Caco-2 (cell line): ENCODE results near the gene GABRB1. TPM values are rescaled to one million over a fixed set of nuclear protein-coding genes. Genes with fewer than 3 reads are reported as not detected.

Experiments used
- BruUV-seq: library from RNA; stranded (reverse); fragments of 400-500 nt; replicated peaks from 2 replicates; lab custom pipeline; 2021; lab: Mats Ljungman, UMichigan
- CTCF ChIA-PET: fragments of 300-600 bp; sonication (Branson Sonifier 250); formaldehyde crosslinking; loops from one replicate; lab custom pipeline; 2022; ENCODE audit warnings: antibody characterized with exemption; lab: Charles Lee
- POLR2A ChIA-PET: fragments of 300-600 bp; sonication (Branson Sonifier 250); formaldehyde crosslinking; loops from one replicate; lab custom pipeline; 2022; ENCODE audit warnings: antibody characterized with exemption; lab: Charles Lee
- DNase-seq, 2 experiments: peaks; one replicate each; pipeline versions ENCODE4 v3.0.0 to v3.0.0-alpha.2; 2020 to 2022
- H3K27me3 ChIP-seq: replicated peaks from 2 replicates; pipeline ENCODE4 v1.6.0; 2011; ENCODE audit warnings: low read length; ENCODE audit not compliant: control insufficient read depth, insufficient read depth
- H3K36me3 ChIP-seq: 2 replicates; pipeline ENCODE4 v1.5.1; 2011; ENCODE audit warnings: low read length; ENCODE audit not compliant: control insufficient read depth, insufficient read depth
- H3K4me1 ChIP-seq: fragments of 250-450 bp; sonication (Bioruptor Pico); 2 replicates; pipeline ENCODE4 v1.5.1; 2020; ENCODE audit warnings: mild to moderate bottlenecking
- H3K4me3 ChIP-seq: 2 replicates; pipeline ENCODE4 v1.5.1; 2011; ENCODE audit warnings: low read depth, mild to moderate bottlenecking, control low read depth, low read length
- H3K9me3 ChIP-seq: fragments of 250-450 bp; sonication (Bioruptor Pico); 2 replicates; pipeline ENCODE4 v1.5.1; 2020; ENCODE audit warnings: mild to moderate bottlenecking, moderate library complexity
- H3K27ac Mint-ChIP-seq: one replicate; pipeline ENCODE4 v1.8.0; 2022; ENCODE audit warnings: mixed read lengths; ENCODE audit not compliant: unreplicated experiment
- H3K27me3 Mint-ChIP-seq: one replicate; pipeline ENCODE4 v1.8.0; 2022; ENCODE audit warnings: mixed read lengths; ENCODE audit not compliant: insufficient read depth, unreplicated experiment
- H3K36me3 Mint-ChIP-seq: one replicate; pipeline ENCODE4 v1.8.0; 2022; ENCODE audit warnings: mild to moderate bottlenecking, mixed read lengths; ENCODE audit not compliant: insufficient read depth, unreplicated experiment
- H3K4me1 Mint-ChIP-seq: one replicate; pipeline ENCODE4 v1.8.0; 2022; ENCODE audit warnings: low read depth, mixed read lengths; ENCODE audit not compliant: unreplicated experiment
- H3K4me3 Mint-ChIP-seq: one replicate; pipeline ENCODE4 v1.8.0; 2022; ENCODE audit warnings: mild to moderate bottlenecking, moderate library complexity, mixed read lengths; ENCODE audit not compliant: unreplicated experiment
- H3K9me3 Mint-ChIP-seq: one replicate; pipeline ENCODE4 v1.8.0; 2022; ENCODE audit warnings: mixed read lengths; ENCODE audit not compliant: unreplicated experiment
- intact Hi-C: fragments of 100-400 bp; cut with micrococcal nuclease; formaldehyde crosslinking; loops from one replicate; pipeline ENCODE4 v1.10.0; 2022; ENCODE audit not compliant: unreplicated experiment
- total RNA-seq: library from RNA; stranded (reverse); gene quantifications from 2 replicates; pipeline ENCODE4 v1.2.3, GENCODE V29; 2022
- TF ChIP-seq, protein P1 (sequence below), 2 experiments: fragments of 200-600 bp in 1 of 2; IDR thresholded peaks; 1 replicate in 1 of 2; 2 replicates in 1 of 2; pipeline versions ENCODE4 v1.5.1 to v1.8.0; 2011 to 2022; ENCODE audit warnings: antibody characterized with exemption in 1 of 2, control low read depth in 1 of 2, inconsistent platforms in 1 of 2, low read depth in 1 of 2, low read length in 1 of 2, mild to moderate bottlenecking in 1 of 2, moderate library complexity in 1 of 2; ENCODE audit not compliant: insufficient read depth in 1 of 2, severe bottlenecking in 1 of 2, unreplicated experiment in 1 of 2

Gene GABRB1
- total RNA-seq, 1 experiment from 2014 or later = 10.3 TPM

DNA sequence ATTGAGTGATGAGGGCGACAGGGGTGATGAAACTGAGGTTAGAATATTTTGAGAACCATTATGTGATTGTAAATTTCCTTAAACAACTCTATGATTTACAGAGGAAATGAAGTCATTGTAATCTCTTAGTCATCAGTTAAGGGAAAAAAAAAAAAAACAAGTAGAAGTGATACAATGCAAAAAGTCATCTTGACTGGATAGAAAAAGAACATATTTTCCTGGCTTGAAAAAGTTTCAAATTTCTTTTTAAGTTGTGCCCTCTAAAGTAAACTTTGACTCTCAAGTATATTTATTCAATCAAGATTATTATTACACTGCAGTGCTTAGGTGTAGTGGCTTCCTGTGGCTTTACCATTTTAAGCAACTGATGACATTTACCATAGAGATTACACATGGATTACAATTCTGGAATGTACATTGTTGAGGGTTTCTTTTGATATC is 40.6 kb downstream of the GABRB1 start:
- Mint-ChIP-seq H3K4me3 (no peak overlapping the region), H3K27ac (no peak overlapping the region), H3K27me3 (no peaks in the 10 kb centered on the region), H3K4me1 (no peaks in the 10 kb centered on the region), H3K9me3 (no peaks in the 10 kb centered on the region), H3K36me3 (no peaks in the 10 kb centered on the region)
- intact Hi-C loops = no loop called here
- no peaks in the 10 kb centered on the region for H3K36me3 ChIP-seq
- H3K4me1 ChIP-seq = no peaks in the 10 kb centered on the region
- BruUV-seq = no TSS peak
- TF ChIP-seq, protein P1, sequence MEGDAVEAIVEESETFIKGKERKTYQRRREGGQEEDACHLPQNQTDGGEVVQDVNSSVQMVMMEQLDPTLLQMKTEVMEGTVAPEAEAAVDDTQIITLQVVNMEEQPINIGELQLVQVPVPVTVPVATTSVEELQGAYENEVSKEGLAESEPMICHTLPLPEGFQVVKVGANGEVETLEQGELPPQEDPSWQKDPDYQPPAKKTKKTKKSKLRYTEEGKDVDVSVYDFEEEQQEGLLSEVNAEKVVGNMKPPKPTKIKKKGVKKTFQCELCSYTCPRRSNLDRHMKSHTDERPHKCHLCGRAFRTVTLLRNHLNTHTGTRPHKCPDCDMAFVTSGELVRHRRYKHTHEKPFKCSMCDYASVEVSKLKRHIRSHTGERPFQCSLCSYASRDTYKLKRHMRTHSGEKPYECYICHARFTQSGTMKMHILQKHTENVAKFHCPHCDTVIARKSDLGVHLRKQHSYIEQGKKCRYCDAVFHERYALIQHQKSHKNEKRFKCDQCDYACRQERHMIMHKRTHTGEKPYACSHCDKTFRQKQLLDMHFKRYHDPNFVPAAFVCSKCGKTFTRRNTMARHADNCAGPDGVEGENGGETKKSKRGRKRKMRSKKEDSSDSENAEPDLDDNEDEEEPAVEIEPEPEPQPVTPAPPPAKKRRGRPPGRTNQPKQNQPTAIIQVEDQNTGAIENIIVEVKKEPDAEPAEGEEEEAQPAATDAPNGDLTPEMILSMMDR (IDR thresholded peaks at IDR 0.05; ENCODE audit: insufficient read depth in 1 of 2, low read depth in 1 of 2, low read length in 1 of 2, severe bottlenecking in 1 of 2, unreplicated experiment in 1 of 2) = no peak
- H3K4me3 ChIP-seq = no peak overlapping the region
- POLR2A ChIA-PET = no interaction called here
- no peaks in the 10 kb centered on the region for H3K9me3 ChIP-seq
- H3K27me3 ChIP-seq = no peaks in the 10 kb centered on the region
- DNase-seq = no peak
- CTCF ChIA-PET = no interaction called here

DNA sequence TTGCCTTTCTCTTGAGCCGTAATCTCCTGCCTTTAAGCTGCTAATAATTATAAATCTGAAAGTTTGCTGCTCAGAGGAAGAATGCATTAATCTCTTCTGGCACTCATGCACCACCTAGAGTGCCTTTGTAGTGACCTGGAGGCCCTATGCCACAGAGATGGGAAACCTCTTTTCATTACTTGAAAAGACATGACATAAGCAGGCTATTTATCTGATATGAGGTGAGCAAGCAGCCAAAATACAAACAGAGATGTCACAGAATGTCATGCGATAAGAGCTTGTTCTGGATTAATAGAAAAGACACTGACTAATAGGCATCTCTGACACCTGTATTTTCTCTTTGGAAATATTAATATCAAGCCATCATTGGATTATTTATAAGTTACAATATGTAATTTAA is 42.3 kb downstream of the GABRB1 start:
- H3K27me3 ChIP-seq = no peaks in the 10 kb centered on the region
- CTCF ChIA-PET = no interaction called here

GRCh38 chr4:47074816-47075215 is 43.4 kb downstream of the GABRB1 start:
- H3K27me3 ChIP-seq = no peaks in the 10 kb centered on the region
- intact Hi-C loops = no loop called here
- H3K9me3 ChIP-seq = no peaks in the 10 kb centered on the region
- ChIA-PET POLR2A (no interaction called here), CTCF (no interaction called here)
- no TSS peak for BruUV-seq
- H3K27ac Mint-ChIP-seq = no peak overlapping the region
- no peak for DNase-seq
- H3K4me3 Mint-ChIP-seq = no peak overlapping the region
- no peaks in the 10 kb centered on the region for H3K4me1 Mint-ChIP-seq
- H3K4me1 ChIP-seq = no peaks in the 10 kb centered on the region
- no peaks in the 10 kb centered on the region for H3K36me3 Mint-ChIP-seq
- H3K36me3 ChIP-seq = no peaks in the 10 kb centered on the region
- H3K4me3 ChIP-seq = no peak overlapping the region
- H3K9me3 Mint-ChIP-seq = no peaks in the 10 kb centered on the region
- no peaks in the 10 kb centered on the region for H3K27me3 Mint-ChIP-seq
- TF ChIP-seq, protein P1 (IDR thresholded peaks at IDR 0.05; ENCODE audit: insufficient read depth in 1 of 2, low read depth in 1 of 2, low read length in 1 of 2, severe bottlenecking in 1 of 2, unreplicated experiment in 1 of 2) = no peak

More for the DNA sequence above, 42.3 kb downstream of the GABRB1 start:
- Mint-ChIP-seq H3K36me3 (no peaks in the 10 kb centered on the region), H3K9me3 (no peaks in the 10 kb centered on the region), H3K27ac (no peak overlapping the region), H3K4me1 (no peaks in the 10 kb centered on the region), H3K27me3 (no peaks in the 10 kb centered on the region), H3K4me3 (no peak overlapping the region)
- BruUV-seq = no TSS peak
- H3K36me3 ChIP-seq = no peaks in the 10 kb centered on the region
- intact Hi-C loops = no loop called here
- POLR2A ChIA-PET = no interaction called here
- DNase-seq = no peak
- H3K4me1 ChIP-seq = no peaks in the 10 kb centered on the region
- TF ChIP-seq, protein P1 (IDR thresholded peaks at IDR 0.05; ENCODE audit: insufficient read depth in 1 of 2, low read depth in 1 of 2, low read length in 1 of 2, severe bottlenecking in 1 of 2, unreplicated experiment in 1 of 2) = no peak
- no peak overlapping the region for H3K4me3 ChIP-seq
- no peaks in the 10 kb centered on the region for H3K9me3 ChIP-seq
